Stomach (tissue), 9 donors: ENCODE data around the gene SOX15. TPM values are rescaled to one million over a fixed set of nuclear protein-coding genes. Genes with fewer than 3 reads are reported as not detected.

Source experiments
- DNase-seq, 2 donors: peaks; one replicate each; pipeline versions ENCODE4 v3.0.0 to v3.0.0-alpha.2; 2013 to 2019
- H3K27ac ChIP-seq, 5 donors: fragments of 200-600 bp in 4 of 5; sonication (generic) in 4 of 5; one replicate each; pipeline ENCODE4 v1.5.1; 2013 to 2019; ENCODE audit warnings: mild to moderate bottlenecking in 1 of 5, moderate library complexity in 1 of 5
- H3K27me3 ChIP-seq, 3 donors: fragments of 200-600 bp; sonication (generic); one replicate each; pipeline ENCODE4 v1.5.1; 2017 to 2019; ENCODE audit warnings: mixed run types in 1 of 3
- H3K36me3 ChIP-seq, 4 donors: fragments of 200-600 bp; sonication (generic); 1 replicate in 3 of 4; 2 replicates in 1 of 4; pipeline ENCODE4 v1.5.1; 2016 to 2019
- H3K4me1 ChIP-seq, 4 donors: fragments of 200-600 bp; sonication (generic); one replicate each; pipeline ENCODE4 v1.5.1; 2016 to 2019
- H3K4me3 ChIP-seq, 4 donors: fragments of 200-600 bp; sonication (generic) in 3 of 4; one replicate each; pipeline ENCODE4 v1.5.1; 2016 to 2019; ENCODE audit warnings: mild to moderate bottlenecking in 1 of 4
- H3K9me3 ChIP-seq, 4 donors: fragments of 200-600 bp; sonication (generic); one replicate each; pipeline ENCODE4 v1.5.1; 2016 to 2019
- EP300 ChIP-seq: sonication (generic); formaldehyde crosslinking; IDR thresholded peaks from one replicate; pipeline ENCODE4 v1.6.1; 2017; ENCODE audit warnings: antibody characterized with exemption
- POLR2A ChIP-seq, 4 donors: fragments of 450-650 bp; IDR thresholded peaks; one replicate each; pipeline ENCODE4 v1.6.1; 2016; ENCODE audit warnings: antibody characterized with exemption in 4 of 4, control low read depth in 2 of 4, mild to moderate bottlenecking in 1 of 4, moderate library complexity in 1 of 4
- POLR2AphosphoS5 ChIP-seq, 3 donors: sonication (generic); formaldehyde crosslinking; IDR thresholded peaks; one replicate each; pipeline ENCODE4 v1.6.1; 2016; ENCODE audit warnings: antibody characterized with exemption in 3 of 3
- WGBS, 5 donors: extraction: QIAGEN DNeasy Blood & Tissue Kit in 3 of 5; methylation state at CpG; one replicate each; pipeline versions ENCODE4 v1.1.5 to v1.1.7; 2013 to 2018; 5-methylcytosine and 5-hydroxymethylcytosine counted together
- intact Hi-C: fragments of 100-400 bp; cut with DNase I; formaldehyde crosslinking; loops from one replicate; pipeline ENCODE4 v1.15.1; 2023; ENCODE audit warnings: low total_unique reads
- polyA plus RNA-seq, 3 donors: library from polyadenylated mRNA; stranded (reverse); fragments of 200-250 nt; gene quantifications; one replicate each; pipeline ENCODE4 v1.2.3, GENCODE V29; 2013
- total RNA-seq, 5 donors: library from RNA; depleted of rRNA; stranded (reverse); fragments of >200 nt; gene quantifications; one replicate each; pipeline versions ENCODE4 v1.1.0 to v1.2.3, GENCODE V29; 2014 to 2016
- TF ChIP-seq, protein P1 (sequence below), 7 experiments: fragments of 450-650 bp in 4 of 7; fragments of 200-600 bp in 3 of 7; sonication (generic) in 3 of 7; IDR thresholded peaks; one replicate each; pipeline ENCODE4 v1.5.1; 2016 to 2019; ENCODE audit warnings: antibody characterized with exemption in 7 of 7, control low read depth in 2 of 7, mild to moderate bottlenecking in 1 of 7
- donor health status: healthy with polysubstance abuse.
- donor health status: Bipolar disorder and iron deficiency.
- donor health status: healthy.

SOX15 gene
- total and polyA plus RNA-seq, 8 donors = 0.76 to 48.1 (median 1.3) TPM; not detected in 4

DNA sequence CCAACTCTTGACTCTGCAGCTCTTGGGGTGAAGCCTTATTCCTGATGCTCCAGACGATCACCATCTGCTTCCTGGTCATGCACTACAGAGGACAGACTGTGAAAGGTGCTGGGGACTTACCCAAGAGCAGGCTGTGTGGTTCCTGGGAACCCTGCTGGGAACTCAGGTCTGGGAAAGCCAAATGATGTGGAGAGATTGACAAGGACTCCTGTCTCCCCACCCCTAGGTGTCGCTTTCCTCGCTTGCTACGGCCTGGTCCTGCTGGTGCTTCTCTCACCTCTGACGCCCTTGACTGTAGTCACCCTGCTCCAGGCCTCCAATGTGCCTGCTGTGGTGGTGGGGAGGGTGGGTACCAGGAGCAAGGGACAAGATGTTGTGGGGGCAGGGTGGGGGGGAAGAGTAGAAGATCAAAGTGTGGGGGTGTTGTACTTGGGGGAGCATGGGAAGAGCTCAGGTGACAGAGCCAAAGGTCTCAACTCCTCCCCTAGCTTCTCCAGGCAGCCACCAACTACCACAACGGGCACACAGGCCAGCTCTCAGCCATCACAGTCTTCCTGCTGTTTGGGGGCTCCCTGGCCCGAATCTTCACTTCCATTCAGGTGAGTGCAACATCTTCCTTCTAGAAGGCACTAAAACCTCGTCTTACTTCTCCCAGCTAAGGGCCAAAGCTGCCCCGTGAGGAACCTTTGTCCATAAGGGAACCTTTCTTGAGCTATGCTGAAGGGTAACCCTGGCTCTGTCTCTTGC, 3.0 kb downstream of the SOX15 start:
- H3K9me3 ChIP-seq = no peaks in the 10 kb centered on the region
- peaks cover 8 to 57% (median 44%) of the 10 kb centered on the region in 4 donors for H3K36me3 ChIP-seq
- H3K27ac ChIP-seq = peak overlapping the region in 4 of 5 donors; percentile 28 to 83 (median 62)
- H3K4me3 ChIP-seq = no peak overlapping the region
- H3K27me3 ChIP-seq = no peaks in the 10 kb centered on the region
- DNase-seq = peak; percentile 54 to 76
- intact Hi-C loops = no loop called here
- TF ChIP-seq EP300 = no peak
- TF ChIP-seq, protein P1, sequence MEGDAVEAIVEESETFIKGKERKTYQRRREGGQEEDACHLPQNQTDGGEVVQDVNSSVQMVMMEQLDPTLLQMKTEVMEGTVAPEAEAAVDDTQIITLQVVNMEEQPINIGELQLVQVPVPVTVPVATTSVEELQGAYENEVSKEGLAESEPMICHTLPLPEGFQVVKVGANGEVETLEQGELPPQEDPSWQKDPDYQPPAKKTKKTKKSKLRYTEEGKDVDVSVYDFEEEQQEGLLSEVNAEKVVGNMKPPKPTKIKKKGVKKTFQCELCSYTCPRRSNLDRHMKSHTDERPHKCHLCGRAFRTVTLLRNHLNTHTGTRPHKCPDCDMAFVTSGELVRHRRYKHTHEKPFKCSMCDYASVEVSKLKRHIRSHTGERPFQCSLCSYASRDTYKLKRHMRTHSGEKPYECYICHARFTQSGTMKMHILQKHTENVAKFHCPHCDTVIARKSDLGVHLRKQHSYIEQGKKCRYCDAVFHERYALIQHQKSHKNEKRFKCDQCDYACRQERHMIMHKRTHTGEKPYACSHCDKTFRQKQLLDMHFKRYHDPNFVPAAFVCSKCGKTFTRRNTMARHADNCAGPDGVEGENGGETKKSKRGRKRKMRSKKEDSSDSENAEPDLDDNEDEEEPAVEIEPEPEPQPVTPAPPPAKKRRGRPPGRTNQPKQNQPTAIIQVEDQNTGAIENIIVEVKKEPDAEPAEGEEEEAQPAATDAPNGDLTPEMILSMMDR (IDR thresholded peaks at IDR 0.05) = peak in 2 of 7 experiments; percentile 11 to 15
- WGBS, 5 donors = 53 to 67% (median 61%) methylated on average over 7 to 9 of the region's 9 CpGs
- H3K4me1 ChIP-seq = peaks cover 38 to 81% (median 71%) of the 10 kb centered on the region in 4 donors

DNA sequence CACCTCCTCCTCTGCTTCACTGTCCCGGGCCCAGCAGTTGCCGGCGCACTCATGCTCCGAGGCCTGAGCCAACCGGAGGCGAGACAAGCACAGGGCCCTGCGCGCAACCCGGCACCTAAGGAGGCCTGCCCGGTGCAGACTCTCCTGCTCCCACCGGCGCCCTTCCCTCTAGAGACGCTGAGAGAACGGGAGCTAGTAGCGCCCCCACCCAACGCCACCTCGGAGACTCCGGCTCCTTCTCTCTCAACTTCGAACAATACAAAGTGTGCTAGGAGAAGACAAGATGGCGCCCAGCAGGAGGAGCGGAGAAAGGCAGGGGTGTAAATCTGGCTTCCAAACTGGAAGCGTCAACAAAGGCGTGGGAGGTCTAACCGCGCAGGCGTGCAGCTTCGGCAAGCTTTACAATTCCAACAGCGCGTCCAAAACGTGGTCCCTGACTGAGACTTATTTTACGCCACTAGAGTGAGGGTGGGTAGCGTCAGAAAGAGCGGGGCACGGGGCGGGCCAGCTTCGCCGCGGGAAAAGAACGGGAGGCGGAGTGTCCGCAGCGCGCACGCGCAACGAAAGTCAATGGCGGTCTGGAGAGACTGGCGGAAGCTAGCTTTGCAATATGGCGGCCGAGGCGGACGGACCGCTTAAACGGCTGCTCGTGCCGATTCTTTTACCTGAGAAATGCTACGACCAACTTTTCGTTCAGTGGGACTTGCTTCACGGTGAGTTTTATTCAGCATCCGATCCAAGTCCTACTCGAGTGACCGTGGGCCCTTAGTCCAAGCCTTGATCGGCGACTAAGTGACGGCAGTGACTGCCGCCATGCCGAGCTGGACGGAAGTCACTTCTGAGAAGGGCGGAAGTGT, 6.4 kb downstream of the SOX15 start, which contains the start of gene MPDU1:
Gene MPDU1 (plus strand): TSS at position 600 of the 857 bp plus-strand sequence. CDS start 11 bp downstream, at position 611.
- DNase-seq = peak; percentile 96 to 99
- intact Hi-C loops = no loop called here
- Histone ChIP-seq H3K4me1 (peaks cover 60 to 94% (median 89%) of the 10 kb centered on the region in 4 donors), H3K36me3 (peaks cover 5 to 43% (median 32%) of the 10 kb centered on the region in 4 donors), H3K4me3 (peak within 1 kb of the TSS; percentile 55 to 66 (median 60)), H3K27ac (peak within 1 kb of the TSS; percentile 90 to 97 (median 94)), H3K9me3 (no peaks in the 10 kb centered on the region), H3K27me3 (no peaks in the 10 kb centered on the region)
- peak; percentile 75 to 95 (median 80) for TF ChIP-seq POLR2AphosphoS5 (IDR thresholded peaks at IDR 0.05)
- TF ChIP-seq EP300 = no peak
- TF ChIP-seq POLR2A (IDR thresholded peaks at IDR 0.05) = peak in 1 of 4 donors; percentile 23
- TF ChIP-seq, protein P1 (IDR thresholded peaks at IDR 0.05) = no peak
- 1 to 14% (median 14%) methylated on average over 53 to 69 of the region's 69 CpGs for WGBS, 5 donors

DNA sequence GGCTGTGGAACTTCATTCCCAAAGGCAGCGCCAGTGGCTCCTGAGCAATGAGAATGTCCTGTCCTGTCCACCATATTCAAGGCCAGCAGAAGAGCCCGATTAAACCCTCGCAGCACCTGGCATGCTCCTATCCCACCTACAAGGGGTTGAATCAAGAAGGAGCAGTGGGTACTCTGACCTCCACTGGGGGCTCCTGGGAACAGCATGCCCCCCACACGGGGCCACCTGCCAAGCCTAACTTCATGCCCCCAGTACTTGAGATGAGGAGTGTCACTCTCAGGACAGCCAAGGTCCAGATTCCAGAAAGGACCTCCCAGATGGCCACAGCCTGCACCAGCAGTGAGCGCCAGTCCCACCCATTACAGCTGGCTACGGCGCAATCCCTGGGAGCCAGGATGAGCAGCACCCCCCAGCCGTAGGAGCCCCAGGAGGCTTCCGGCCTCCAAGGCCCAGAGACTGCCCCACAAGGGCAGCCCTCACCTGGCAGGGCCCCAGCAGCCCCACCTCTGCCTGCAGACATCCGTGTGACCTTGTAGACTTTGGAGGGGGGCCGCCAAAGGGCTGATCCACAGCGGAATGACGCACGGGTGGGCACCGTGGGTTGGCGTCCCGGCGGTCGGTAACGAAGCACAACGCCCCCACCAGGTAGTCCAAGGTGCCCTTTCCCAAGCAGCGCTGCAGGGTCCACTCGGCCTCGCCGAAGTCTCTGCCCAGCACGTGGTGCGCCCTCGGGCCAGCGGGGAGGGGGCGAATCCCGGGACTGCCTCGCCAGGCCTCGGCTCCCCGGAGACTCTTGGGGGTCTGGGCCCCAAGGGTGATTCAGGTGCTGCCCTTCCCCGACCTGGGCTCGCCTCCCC, 7.3 kb downstream of the SOX15 start:
- H3K4me1 ChIP-seq = peaks cover 53 to 92% (median 85%) of the 10 kb centered on the region in 4 donors
- WGBS, 5 donors = 83 to 88% (median 86%) methylated on average over 16 to 36 of the region's 36 CpGs
- no peaks in the 10 kb centered on the region for H3K27me3 ChIP-seq
- H3K9me3 ChIP-seq = no peaks in the 10 kb centered on the region
- H3K27ac ChIP-seq = peak overlapping the region; percentile 90 to 97 (median 94)
- intact Hi-C loops = no loop called here
- peaks cover 14 to 43% (median 32%) of the 10 kb centered on the region in 4 donors for H3K36me3 ChIP-seq
- H3K4me3 ChIP-seq = peak overlapping the region; percentile 55 to 66 (median 60)
- TF ChIP-seq EP300 = no peak
- TF ChIP-seq, protein P1 (IDR thresholded peaks at IDR 0.05) = no peak
- DNase-seq = peak in 1 of 2 donors; percentile 51
